ENCODE data around the gene MTHFD1L. TPM values are rescaled to one million over a fixed set of nuclear protein-coding genes. Genes with fewer than 3 reads are reported as not detected.

Gene MTHFD1L
- total and polyA plus RNA-seq, 2 of the 4 experiments (the other 2 are of a cell fraction): 43.5 to 53.2 TPM

DNA sequence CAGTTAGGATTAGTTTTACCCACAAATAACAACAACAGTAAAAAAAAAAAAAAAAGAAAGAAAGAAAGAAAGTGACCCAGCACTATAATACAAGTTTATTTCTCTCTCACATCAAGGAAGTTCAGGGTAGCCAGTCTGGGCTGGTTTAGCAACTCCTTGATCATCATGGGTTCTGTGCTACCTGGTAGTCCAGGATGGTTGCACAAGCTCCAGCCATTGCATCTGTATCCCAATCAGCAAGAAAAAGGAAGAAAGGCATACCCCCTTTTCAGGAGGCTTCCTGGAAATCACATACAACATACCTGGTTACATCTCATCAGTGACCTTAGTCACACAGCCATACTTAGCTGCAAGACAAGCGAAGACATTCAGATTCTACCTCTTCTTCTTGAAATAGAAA lies 128.5 kb downstream of the MTHFD1L start:
- intact Hi-C loops (cut with micrococcal nuclease): no loop called here
- Histone ChIP-seq H2BK15ac (ENCODE audit: low read depth, low read length) (no peak overlapping the region), H2BK5ac (ENCODE audit: low read depth, low read length, poor library complexity, severe bottlenecking) (no peak overlapping the region), H3K36me3 (ENCODE audit: control insufficient read depth, insufficient read depth, low read length) (peaks cover 33% of the 10 kb centered on the region), H2BK120ac (ENCODE audit: low read depth, low read length) (no peak overlapping the region), H3K9me3 (ENCODE audit: control insufficient read depth, insufficient read depth, low read length) (no peaks in the 10 kb centered on the region), H2BK20ac (ENCODE audit: low read depth, low read length) (no peak overlapping the region), H2AFZ (replicated peaks; ENCODE audit: low read length, poor library complexity) (no peak overlapping the region), H2AK5ac (ENCODE audit: low read depth, low read length) (no peak overlapping the region), H3K23ac (ENCODE audit: low read depth, low read length) (no peak overlapping the region), H4K91ac (ENCODE audit: insufficient read depth, low read depth, low read length) (no peak overlapping the region), H3K18ac (ENCODE audit: low read depth, low read length) (no peak overlapping the region), H3K79me1 (ENCODE audit: low read depth in 1 of 2, low read length in 2 of 2) (peaks cover 21 to 29% of the 10 kb centered on the region in 2 experiments), H3K4me3 (ENCODE audit: insufficient read depth, low read depth, low read length) (no peak overlapping the region), H3K14ac (replicated peaks; ENCODE audit: low read depth, low read length) (no peak overlapping the region), H4K8ac (ENCODE audit: low read depth in 2 of 2, low read length in 2 of 2) (no peak overlapping the region), H3K56ac (ENCODE audit: extremely low read depth, insufficient read depth, low read length) (no peak overlapping the region), H3K27ac (ENCODE audit: insufficient read depth, low read length) (no peak overlapping the region), H3K4me2 (ENCODE audit: low read depth, low read length) (no peak overlapping the region), H4K5ac (ENCODE audit: low read depth, low read length) (no peak overlapping the region), H3K9ac (ENCODE audit: low read depth, low read length) (no peak overlapping the region), H3K27me3 (ENCODE audit: control insufficient read depth, insufficient read depth, low read length) (no peaks in the 10 kb centered on the region), H4K20me1 (ENCODE audit: insufficient read depth, low read length) (no peaks in the 10 kb centered on the region), H3K4ac (ENCODE audit: low read depth, low read length) (no peak overlapping the region), H3K4me1 (ENCODE audit: control insufficient read depth, insufficient read depth, low read length) (peaks cover 7% of the 10 kb centered on the region), H3K9me1 (ENCODE audit: insufficient read depth, low read length) (peaks cover 16% of the 10 kb centered on the region), H2AK9ac (replicated peaks; ENCODE audit: low read depth, low read length, poor library complexity) (no peak overlapping the region)
- TF ChIP-seq, protein P1, sequence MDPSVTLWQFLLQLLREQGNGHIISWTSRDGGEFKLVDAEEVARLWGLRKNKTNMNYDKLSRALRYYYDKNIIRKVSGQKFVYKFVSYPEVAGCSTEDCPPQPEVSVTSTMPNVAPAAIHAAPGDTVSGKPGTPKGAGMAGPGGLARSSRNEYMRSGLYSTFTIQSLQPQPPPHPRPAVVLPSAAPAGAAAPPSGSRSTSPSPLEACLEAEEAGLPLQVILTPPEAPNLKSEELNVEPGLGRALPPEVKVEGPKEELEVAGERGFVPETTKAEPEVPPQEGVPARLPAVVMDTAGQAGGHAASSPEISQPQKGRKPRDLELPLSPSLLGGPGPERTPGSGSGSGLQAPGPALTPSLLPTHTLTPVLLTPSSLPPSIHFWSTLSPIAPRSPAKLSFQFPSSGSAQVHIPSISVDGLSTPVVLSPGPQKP (IDR thresholded peaks at IDR 0.05; ENCODE audit: borderline replicate concordance, low read depth, low read length): no peak
- TF ChIP-seq FOS (IDR thresholded peaks at IDR 0.05; ENCODE audit: low read depth, low read length) (no peak), NFE2L2 (IDR thresholded peaks at IDR 0.05; ENCODE audit: low read depth, low read length) (no peak), RFX5 (IDR thresholded peaks at IDR 0.05; ENCODE audit: low read depth, low read length) (no peak), MAFK (IDR thresholded peaks at IDR 0.05; ENCODE audit: low read depth, low read length) (no peak), CEBPB (IDR thresholded peaks at IDR 0.05; ENCODE audit: low read depth, low read length) (no peak), RCOR1 (IDR thresholded peaks at IDR 0.05; ENCODE audit: insufficient replicate concordance, low read length) (no peak), MXI1 (IDR thresholded peaks at IDR 0.05; ENCODE audit: borderline replicate concordance, low read depth, low read length) (no peak), BHLHE40 (IDR thresholded peaks at IDR 0.05; ENCODE audit: low read depth, low read length) (no peak), POLR2A (IDR thresholded peaks at IDR 0.05; ENCODE audit: low read depth, low read length) (no peak), RAD21 (IDR thresholded peaks at IDR 0.05; ENCODE audit: low read length) (no peak), CHD1 (IDR thresholded peaks at IDR 0.05; ENCODE audit: low read depth, low read length) (no peak), SMC3 (IDR thresholded peaks at IDR 0.05; ENCODE audit: low read depth, low read length) (no peak)
- TF ChIP-seq, protein P2, sequence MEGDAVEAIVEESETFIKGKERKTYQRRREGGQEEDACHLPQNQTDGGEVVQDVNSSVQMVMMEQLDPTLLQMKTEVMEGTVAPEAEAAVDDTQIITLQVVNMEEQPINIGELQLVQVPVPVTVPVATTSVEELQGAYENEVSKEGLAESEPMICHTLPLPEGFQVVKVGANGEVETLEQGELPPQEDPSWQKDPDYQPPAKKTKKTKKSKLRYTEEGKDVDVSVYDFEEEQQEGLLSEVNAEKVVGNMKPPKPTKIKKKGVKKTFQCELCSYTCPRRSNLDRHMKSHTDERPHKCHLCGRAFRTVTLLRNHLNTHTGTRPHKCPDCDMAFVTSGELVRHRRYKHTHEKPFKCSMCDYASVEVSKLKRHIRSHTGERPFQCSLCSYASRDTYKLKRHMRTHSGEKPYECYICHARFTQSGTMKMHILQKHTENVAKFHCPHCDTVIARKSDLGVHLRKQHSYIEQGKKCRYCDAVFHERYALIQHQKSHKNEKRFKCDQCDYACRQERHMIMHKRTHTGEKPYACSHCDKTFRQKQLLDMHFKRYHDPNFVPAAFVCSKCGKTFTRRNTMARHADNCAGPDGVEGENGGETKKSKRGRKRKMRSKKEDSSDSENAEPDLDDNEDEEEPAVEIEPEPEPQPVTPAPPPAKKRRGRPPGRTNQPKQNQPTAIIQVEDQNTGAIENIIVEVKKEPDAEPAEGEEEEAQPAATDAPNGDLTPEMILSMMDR (conservative IDR thresholded peaks at IDR 0.05; ENCODE audit: low read depth, low read length): no peak
- TF ChIP-seq, protein P3, sequence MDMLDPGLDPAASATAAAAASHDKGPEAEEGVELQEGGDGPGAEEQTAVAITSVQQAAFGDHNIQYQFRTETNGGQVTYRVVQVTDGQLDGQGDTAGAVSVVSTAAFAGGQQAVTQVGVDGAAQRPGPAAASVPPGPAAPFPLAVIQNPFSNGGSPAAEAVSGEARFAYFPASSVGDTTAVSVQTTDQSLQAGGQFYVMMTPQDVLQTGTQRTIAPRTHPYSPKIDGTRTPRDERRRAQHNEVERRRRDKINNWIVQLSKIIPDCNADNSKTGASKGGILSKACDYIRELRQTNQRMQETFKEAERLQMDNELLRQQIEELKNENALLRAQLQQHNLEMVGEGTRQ (IDR thresholded peaks at IDR 0.05; ENCODE audit: low read depth, low read length): no peak
- no TSS peak for BruUV-seq (replicated peaks)
- ATAC-seq (ENCODE audit: low read depth) (no peak), DNase-seq (no peak)
- no CpG with 5 or more reads among the region's 1 CpG for WGBS, 2 experiments (ENCODE audit: extremely low coverage in 2 of 2, insufficient read length in 1 of 2)
- ChIA-PET CTCF (no interaction called here), POLR2A (ENCODE audit: unreplicated experiment) (no interaction called here)
- in situ Hi-C loops (cut with MboI; ENCODE audit: low sequenced_read_pairs): no loop called here
- dilution Hi-C loops (cut with HindIII; ENCODE audit: low sequenced_read_pairs, unreplicated experiment): no loop called here
